ENCODE measurements around the gene BEND7.

Gene BEND7

GRCh38 chr10:13458687-13459012, 70.2 kb downstream of the BEND7 start:
- no peak for DNase-seq (ENCODE audit: extremely low read depth, low read depth)
- no peak for TF ChIP-seq CTCF (IDR thresholded peaks at IDR 0.05; ENCODE audit: low read depth, low read length)

GRCh38 chr10:13457958-13458686, 70.7 kb downstream of the BEND7 start:
- no peak for TF ChIP-seq CTCF (IDR thresholded peaks at IDR 0.05; ENCODE audit: low read depth, low read length)
- no peak for DNase-seq (ENCODE audit: extremely low read depth, low read depth)

- TF ChIP-seq CTCF (IDR thresholded peaks at IDR 0.05; ENCODE audit: low read depth, low read length) = no peak
- no peak for DNase-seq (ENCODE audit: extremely low read depth, low read depth)
Measured at GRCh38 chr10:13453896-13454295, 74.9 kb downstream of the BEND7 start.

DNA sequence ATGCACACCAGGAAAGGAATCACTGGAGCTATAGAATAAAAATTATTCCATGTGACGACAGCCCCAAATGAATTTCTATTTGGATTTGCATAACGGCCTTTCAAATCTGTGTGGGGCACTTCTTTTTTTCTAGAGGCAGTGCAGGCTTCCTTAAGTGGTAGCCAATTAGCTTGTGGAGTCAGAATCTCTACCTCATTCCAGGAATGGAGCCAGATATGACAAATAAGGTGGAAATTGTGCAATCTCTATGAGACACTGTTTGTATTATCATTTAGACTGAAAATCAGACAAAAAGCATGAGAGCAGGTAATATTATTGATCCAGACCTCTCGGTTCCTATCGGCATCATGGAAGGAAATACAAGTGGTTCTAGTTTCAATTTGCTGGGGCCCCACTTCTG, 78.7 kb downstream of the BEND7 start:
- DNase-seq (ENCODE audit: extremely low read depth, low read depth) = no peak
- no peak for TF ChIP-seq CTCF (IDR thresholded peaks at IDR 0.05; ENCODE audit: low read depth, low read length)

DNA sequence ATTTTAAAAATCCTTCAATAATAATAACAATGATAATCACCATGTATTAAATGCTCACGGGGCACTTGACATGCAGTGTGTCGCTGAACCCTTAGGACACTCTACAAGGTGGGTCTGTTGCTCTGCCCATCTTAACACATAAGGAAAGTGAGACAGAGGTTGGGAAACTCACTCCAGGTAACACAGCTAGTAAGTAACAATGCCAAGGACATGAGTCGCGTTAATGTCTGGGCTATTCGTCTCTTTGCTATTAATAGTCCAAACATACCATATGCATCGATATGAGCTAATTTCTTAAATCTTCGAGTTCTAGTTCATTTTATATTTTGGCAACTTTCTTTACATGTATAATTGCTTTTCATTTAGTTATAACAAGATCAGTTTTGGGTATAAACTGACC, 79.5 kb downstream of the BEND7 start:
- no peak for TF ChIP-seq CTCF (IDR thresholded peaks at IDR 0.05; ENCODE audit: low read depth, low read length)
- no peak for DNase-seq (ENCODE audit: extremely low read depth, low read depth)

GRCh38 chr10:13448216-13448615, 80.6 kb downstream of the BEND7 start:
- no peak for TF ChIP-seq CTCF (IDR thresholded peaks at IDR 0.05; ENCODE audit: low read depth, low read length)
- no peak for DNase-seq (ENCODE audit: extremely low read depth, low read depth)

GRCh38 chr10:13445656-13446400, 83.0 kb downstream of the BEND7 start:
- TF ChIP-seq CTCF (IDR thresholded peaks at IDR 0.05; ENCODE audit: low read depth, low read length) = no peak
- DNase-seq (ENCODE audit: extremely low read depth, low read depth) = no peak

Measured in AG09319 (cell line).